Testis (tissue), 3 donors: ENCODE data around the gene LEPR. TPM values are rescaled to one million over a fixed set of nuclear protein-coding genes. Genes with fewer than 3 reads are reported as not detected.

Experiments used
- DNase-seq: peaks from one replicate; pipeline ENCODE4 v3.0.0-alpha.2; 2019
- H3K27ac ChIP-seq, 2 donors: fragments of 200-600 bp; sonication (generic); one replicate each; pipeline ENCODE4 v1.5.1; 2019
- H3K27me3 ChIP-seq: fragments of 200-600 bp; sonication (generic); one replicate; pipeline ENCODE4 v1.5.1; 2019
- H3K36me3 ChIP-seq: fragments of 200-600 bp; sonication (generic); one replicate; pipeline ENCODE4 v1.5.1; 2017; ENCODE audit warnings: low read depth; ENCODE audit errors: missing control alignments
- H3K4me1 ChIP-seq: fragments of 200-600 bp; sonication (generic); one replicate; pipeline ENCODE4 v1.5.1; 2019
- H3K4me3 ChIP-seq, 2 donors: fragments of 200-600 bp; sonication (generic); one replicate each; pipeline ENCODE4 v1.5.1; 2017 to 2019
- H3K9me3 ChIP-seq: fragments of 200-600 bp; sonication (generic); one replicate; pipeline ENCODE4 v1.5.1; 2017
- CTCF ChIP-seq, 3 experiments: fragments of 450-650 bp in 2 of 3; fragments of 200-600 bp in 1 of 3; sonication (generic) in 1 of 3; IDR thresholded peaks; one replicate each; pipeline ENCODE4 v1.5.1; 2016 to 2019; ENCODE audit warnings: antibody characterized with exemption in 3 of 3, mild to moderate bottlenecking in 2 of 3, moderate library complexity in 1 of 3
- POLR2A ChIP-seq: fragments of 450-650 bp; IDR thresholded peaks from one replicate; pipeline ENCODE4 v1.6.1; 2017; ENCODE audit warnings: antibody characterized with exemption, mild to moderate bottlenecking, moderate library complexity
- WGBS, 2 donors: methylation state at CpG; one replicate each; pipeline ENCODE4 v1.1.5; 2018; 5-methylcytosine and 5-hydroxymethylcytosine counted together
- intact Hi-C: fragments of 100-400 bp; cut with DNase I; formaldehyde crosslinking; loops from one replicate; pipeline ENCODE4 v1.15.1; 2023; ENCODE audit warnings: low total_unique reads
- polyA plus RNA-seq: library from polyadenylated mRNA; stranded (reverse); fragments of 350-450 nt; fragmentation: Illumina TruSeq; extraction: RNeasy Lipid Tissue Mini Kit (QIAGEN cat#74804); gene quantifications from one replicate; pipeline ENCODE4 v1.2.3, GENCODE V29; 2014; ENCODE audit warnings: low read depth, low replicate concordance; ENCODE audit not compliant: insufficient read depth
- total RNA-seq, 2 donors: library from RNA; depleted of rRNA; stranded (reverse); fragments of >200 nt; gene quantifications; one replicate each; pipeline ENCODE4 v1.2.3, GENCODE V29; 2016

The LEPR gene
- total and polyA plus RNA-seq, 3 donors from 2014 or later, result 4.9 to 9.1 (median 8.5) TPM

DNA sequence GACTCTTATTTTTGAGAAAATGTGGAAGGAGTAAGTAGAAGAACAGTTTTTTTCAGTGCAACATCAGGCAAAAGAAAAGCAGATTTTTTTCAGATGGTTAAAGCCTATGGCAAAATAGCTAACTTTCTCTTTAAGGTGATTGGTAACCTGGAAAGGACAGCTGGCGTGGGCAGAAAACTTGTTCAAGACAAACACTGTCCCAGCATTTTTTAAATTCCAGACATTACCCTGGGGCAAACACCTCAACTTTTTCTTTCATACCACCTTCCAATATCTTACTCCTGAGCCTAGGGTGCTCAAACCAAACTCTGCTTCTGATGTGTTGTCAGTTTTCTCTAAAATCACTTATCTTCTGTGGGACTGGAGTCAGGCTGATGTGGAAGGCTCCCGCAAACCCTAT lies 2.7 kb upstream of the LEPR start:
- H3K36me3 ChIP-seq, result no peaks in the 10 kb centered on the region
- no peak overlapping the region for H3K27ac ChIP-seq
- peaks cover 10% of the 10 kb centered on the region for H3K4me1 ChIP-seq
- no peak for DNase-seq
- no peaks in the 10 kb centered on the region for H3K9me3 ChIP-seq
- intact Hi-C loops, result no loop called here
- WGBS, 2 donors, result 76 to 77% methylated on average over 2 of the region's 2 CpGs
- no peak overlapping the region for H3K4me3 ChIP-seq
- TF ChIP-seq POLR2A (no peak), CTCF (IDR thresholded peaks at IDR 0.05) (no peak)
- H3K27me3 ChIP-seq, result no peaks in the 10 kb centered on the region

- no peak for TF ChIP-seq POLR2A
- no peak for TF ChIP-seq CTCF (IDR thresholded peaks at IDR 0.05)
- intact Hi-C loops, result no loop called here
- H3K27me3 ChIP-seq, result no peaks in the 10 kb centered on the region
- no peak overlapping the region for H3K4me3 ChIP-seq
- DNase-seq, result no peak
- no peaks in the 10 kb centered on the region for H3K9me3 ChIP-seq
- peaks cover 20% of the 10 kb centered on the region for H3K4me1 ChIP-seq
- H3K27ac ChIP-seq, result no peak overlapping the region
- 66 to 87% methylated on average over 4 of the region's 4 CpGs for WGBS, 2 donors
- H3K36me3 ChIP-seq, result no peaks in the 10 kb centered on the region
Observed at GRCh38 chr1:65418522-65419185, 1.8 kb upstream of the LEPR start.

DNA sequence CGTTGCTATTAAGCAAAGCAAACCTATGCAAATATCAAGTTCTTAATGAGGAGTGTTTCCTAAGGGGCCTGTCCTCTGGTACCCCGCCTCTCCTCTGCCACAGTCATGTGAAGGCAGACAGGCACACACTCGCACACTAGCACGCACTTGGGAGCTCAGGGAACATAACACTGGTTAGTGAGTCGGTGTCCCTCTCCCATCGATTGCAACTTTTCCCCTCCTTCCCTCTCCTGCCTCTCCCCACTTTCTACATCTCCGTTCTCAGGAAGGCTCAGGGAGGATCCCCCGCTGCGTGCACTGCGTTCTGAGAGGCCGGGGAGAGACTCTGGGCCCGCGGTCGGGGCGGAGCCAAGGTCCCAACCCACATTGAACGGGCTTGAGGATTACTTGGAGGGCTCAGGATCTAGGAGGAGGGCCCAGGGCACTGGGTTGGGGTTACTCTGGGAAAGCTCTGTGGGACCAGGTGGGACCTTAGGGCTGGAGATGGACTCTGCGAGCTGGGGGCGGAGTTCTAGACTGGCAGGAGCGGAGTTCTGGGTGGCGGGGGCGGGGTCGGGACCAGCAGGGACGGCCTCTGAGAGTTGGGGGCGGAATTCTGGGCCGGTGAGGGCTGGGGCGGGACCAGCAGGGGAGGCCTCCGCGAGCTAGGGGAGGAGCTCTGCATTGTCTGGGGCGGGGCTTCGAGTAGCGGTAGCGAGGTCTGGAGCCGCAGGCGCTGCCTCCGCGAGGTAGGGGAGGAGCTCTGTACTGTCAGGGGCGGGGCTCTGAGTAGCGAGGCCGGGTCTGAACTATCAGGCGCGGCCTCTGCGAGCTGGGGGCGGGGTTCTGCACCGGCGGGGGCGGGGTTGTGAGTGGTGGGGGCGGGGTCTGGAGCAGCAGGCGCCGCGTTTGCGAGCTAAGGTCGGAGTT lies 533 bp upstream of the LEPR start:
- peaks cover 25% of the 10 kb centered on the region for H3K4me1 ChIP-seq

DNA sequence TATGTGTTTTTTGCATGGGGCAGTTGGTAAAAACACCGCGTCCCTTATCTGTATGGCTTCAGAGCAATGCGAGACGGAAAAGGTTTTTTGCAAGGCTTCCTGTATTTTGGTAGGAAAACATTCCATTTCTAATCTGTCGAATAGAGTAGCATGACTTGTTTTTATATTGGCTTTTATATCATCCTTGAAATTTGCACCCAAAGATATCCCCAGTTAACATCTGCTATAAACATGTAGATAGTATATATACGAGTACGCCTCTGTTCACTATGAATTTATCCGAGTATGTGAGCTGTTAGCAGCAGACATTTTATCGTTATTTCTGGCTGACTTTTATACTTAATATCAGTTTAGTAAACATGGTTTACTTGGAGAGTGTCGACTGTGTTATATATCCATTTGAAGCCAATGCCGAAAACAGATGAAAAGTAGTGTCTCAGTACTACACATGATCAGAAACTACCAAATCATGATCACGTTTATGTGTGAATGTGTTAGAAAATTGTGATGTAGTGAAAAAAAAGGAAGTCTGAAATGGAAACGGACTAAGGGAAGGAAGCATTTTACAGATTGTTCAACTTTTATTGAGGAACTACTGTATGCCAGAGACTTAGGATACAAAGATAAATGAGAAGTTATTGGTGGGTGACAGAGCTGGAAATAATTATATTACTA lies 1.0 kb downstream of the LEPR start:
- Histone ChIP-seq H3K9me3 (no peaks in the 10 kb centered on the region), H3K4me3 (peak overlapping the region; percentile 67 to 94), H3K27ac (peak overlapping the region; percentile 94 to 98), H3K4me1 (peaks cover 25% of the 10 kb centered on the region), H3K27me3 (no peaks in the 10 kb centered on the region), H3K36me3 (no peaks in the 10 kb centered on the region)
- DNase-seq, result no peak
- WGBS, 2 donors, result 2% methylated on average over 13 of the region's 13 CpGs
- intact Hi-C loops, result no loop called here
- TF ChIP-seq POLR2A, result no peak
- no peak for TF ChIP-seq CTCF (IDR thresholded peaks at IDR 0.05)

More for the DNA sequence above, 533 bp upstream of the LEPR start:
- no peaks in the 10 kb centered on the region for H3K36me3 ChIP-seq
- DNase-seq, result peak; percentile 99
- WGBS, 2 donors, result 0% methylated on average over 16 to 44 of the region's 52 CpGs
- intact Hi-C loops, result no loop called here
- H3K27ac ChIP-seq, result peak overlapping the region; percentile 94 to 98
- H3K4me3 ChIP-seq, result peak overlapping the region; percentile 67 to 94
- H3K9me3 ChIP-seq, result no peaks in the 10 kb centered on the region
- no peaks in the 10 kb centered on the region for H3K27me3 ChIP-seq
- TF ChIP-seq POLR2A (no peak), CTCF (IDR thresholded peaks at IDR 0.05) (no peak)
